Germinal center (tissue), 1 donor: ENCODE results near the gene DZIP3.

ENCODE experiments used
- DNase-seq: peaks from one replicate; pipeline ENCODE4 v3.0.0; 2012; ENCODE audit warnings: mixed read lengths, low spot score

DZIP3 gene

DNA sequence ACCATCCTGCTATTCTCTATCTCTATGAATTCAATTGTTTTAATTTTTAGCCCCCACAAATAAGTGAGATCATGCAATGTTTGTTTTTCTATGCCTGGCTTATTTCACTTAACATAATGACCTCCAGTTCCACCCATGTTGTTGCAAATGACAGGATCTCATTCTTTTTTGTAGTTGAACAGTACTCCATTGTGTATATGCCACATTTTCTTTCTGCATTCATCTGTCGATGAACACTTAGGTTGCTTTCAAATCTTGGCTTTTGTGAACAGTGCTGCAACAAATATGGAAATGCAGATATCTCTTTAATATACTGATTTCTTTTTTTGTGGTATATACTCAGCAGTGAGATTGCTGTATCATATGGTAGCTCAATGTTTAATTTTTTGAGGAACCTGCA is 108.9 kb downstream of the DZIP3 start:
- no peak for DNase-seq

- DNase-seq = no peak
Measured at GRCh38 chr3:108705045-108705444, 115.5 kb downstream of the DZIP3 start.

DNA sequence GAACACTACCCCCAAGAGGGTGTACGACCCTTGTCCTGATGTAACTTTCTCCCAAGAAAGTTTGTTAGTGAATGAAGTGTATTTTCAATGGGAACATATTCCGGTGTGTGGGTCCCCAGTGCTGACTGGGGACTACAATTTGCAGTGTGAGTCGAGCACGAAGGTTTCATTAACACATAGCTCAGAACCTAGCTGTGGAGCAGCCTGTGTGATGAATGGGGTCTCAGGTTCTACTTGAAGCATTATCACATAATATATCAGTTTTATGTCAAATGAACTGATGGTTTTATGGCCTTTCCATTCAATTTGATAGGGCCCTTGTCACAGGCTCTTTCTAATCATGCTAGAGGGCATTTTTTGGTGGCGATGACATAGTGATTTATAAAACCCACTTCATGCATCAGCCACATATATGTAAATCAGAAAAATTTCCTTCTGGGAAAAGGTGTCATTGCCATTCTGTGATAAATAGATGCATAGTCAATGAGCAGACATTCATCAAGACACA is 123.5 kb downstream of the DZIP3 start:
- no peak for DNase-seq

DNA sequence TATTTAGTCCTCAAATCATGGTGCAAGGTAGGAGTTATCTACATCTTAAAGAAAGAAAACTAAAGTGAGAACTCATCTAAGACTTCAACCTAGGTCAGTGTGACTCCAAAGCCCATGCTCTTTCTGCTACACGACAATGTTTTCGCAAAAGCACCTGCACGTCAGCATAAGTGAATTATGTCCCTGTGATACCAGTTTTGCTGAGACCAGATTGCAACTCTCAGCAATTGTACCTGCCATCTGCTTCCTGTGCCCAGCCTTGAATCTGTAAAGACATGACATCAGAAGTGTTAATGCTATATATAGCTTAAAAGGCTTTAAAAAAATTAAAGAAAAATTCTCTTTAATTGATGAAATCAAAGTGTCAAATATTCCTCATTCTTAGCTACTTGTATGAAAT is 124.3 kb downstream of the DZIP3 start:
- no peak for DNase-seq

DNA sequence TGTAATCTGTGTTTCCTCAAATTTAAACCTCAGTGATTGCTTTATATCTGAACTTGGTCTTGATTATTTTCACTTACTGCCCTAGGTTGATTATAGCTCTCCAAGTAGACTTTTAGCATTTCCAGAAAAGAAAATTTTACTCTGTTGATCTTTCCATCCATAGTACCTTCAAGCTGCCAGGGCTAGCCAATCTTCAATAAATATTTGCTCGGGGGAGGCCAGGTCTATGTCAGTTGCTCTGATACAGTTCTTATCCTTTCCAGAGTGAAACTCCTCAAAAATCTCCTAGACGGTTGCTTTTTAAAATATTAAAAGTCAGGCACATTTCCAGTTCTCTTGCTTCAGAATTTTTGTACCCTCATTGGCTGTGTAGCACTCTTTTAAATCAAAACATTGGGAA is 128.9 kb downstream of the DZIP3 start:
- no peak for DNase-seq

GRCh38 chr3:108719178-108719806 is 129.8 kb downstream of the DZIP3 start:
- DNase-seq = no peak

DNA sequence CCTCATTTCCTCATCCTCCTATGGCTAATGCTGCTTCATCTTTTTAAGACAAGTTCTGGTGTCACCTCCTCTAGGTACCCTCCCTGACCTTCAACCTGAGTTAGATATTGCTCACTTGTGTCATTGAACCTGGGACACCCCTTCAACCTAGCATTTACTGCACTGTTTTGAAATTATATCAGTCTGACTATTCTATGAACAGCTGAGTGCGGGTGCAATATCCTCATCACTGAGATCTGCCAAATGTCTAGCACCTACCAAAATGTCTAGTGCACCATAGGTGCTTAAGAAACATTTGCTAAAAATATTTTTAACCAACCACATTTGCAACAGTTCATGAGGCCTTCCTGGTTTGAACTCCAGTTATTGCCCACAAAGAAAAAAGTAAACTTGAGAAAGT is 133.2 kb downstream of the DZIP3 start:
- no peak for DNase-seq

GRCh38 chr3:108724101-108724500 is 134.6 kb downstream of the DZIP3 start:
- DNase-seq = no peak

DNA sequence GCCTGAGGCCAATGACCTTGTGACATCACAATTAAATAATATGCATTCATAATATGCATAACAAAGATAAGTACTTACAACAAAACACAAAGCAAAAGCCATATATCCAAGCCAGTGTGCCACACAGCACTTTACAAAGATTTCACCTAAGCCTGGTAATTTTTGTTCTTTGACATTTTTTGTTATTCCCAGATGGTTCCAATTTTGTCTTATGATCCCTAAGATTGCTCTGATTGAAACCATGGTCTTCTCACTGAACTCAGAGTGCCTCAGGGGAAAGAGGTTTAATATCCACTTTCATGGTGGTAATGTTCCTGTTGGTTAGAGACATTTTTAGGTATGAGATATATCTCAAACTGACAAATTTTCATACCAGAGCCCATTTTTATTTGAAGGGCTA is 138.6 kb downstream of the DZIP3 start:
- no peak for DNase-seq

- DNase-seq = no peak
Measured at GRCh38 chr3:108728934-108729333, 139.4 kb downstream of the DZIP3 start.

GRCh38 chr3:108736821-108737220 is 147.3 kb downstream of the DZIP3 start:
- no peak for DNase-seq

DNA sequence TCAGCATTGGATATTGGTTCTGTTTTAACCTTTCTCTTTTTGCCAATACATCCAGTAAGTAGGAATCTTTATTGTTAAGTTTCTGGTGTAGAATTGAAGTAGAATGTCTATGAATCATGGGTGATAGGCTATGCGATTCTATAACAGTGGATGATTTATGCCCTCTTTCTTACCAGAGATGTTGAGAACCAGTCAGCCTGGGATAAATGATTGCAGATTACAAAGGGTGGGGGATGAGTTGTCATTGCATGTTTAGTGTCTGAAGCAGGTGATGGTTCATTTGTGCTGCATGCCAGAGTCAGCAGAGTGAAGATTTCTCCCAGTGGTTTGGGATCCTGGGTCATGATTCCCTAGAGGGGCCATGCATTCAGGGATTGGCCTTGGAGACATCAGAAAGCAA is 153.4 kb downstream of the DZIP3 start:
- no peak for DNase-seq
